Measurements from ENCODE around the gene MS4A13.

DNA sequence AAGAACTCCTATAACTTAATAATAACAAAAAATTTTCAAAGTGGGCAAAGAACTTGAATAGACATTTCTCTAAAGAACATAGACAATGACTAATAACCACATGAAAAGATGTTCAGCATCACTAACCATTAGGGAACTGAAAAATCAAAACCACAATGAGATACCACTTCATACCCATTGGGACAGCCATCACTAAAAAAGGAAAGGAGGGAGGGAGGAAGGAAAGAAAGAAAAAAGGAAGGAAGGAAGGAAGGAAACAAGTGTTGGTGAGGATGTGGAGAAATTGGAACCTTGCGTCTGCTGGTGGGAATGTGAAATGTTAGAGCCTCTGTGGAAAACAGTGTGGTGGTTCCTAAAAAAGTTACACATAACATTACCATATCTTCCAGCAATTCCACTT is 55.8 kb downstream of the MS4A13 start:
- no peak for TF ChIP-seq EZH2phosphoT487 (IDR thresholded peaks at IDR 0.05)
- TF ChIP-seq EZH2 (IDR thresholded peaks at IDR 0.05): no peak
- TF ChIP-seq, protein P1, sequence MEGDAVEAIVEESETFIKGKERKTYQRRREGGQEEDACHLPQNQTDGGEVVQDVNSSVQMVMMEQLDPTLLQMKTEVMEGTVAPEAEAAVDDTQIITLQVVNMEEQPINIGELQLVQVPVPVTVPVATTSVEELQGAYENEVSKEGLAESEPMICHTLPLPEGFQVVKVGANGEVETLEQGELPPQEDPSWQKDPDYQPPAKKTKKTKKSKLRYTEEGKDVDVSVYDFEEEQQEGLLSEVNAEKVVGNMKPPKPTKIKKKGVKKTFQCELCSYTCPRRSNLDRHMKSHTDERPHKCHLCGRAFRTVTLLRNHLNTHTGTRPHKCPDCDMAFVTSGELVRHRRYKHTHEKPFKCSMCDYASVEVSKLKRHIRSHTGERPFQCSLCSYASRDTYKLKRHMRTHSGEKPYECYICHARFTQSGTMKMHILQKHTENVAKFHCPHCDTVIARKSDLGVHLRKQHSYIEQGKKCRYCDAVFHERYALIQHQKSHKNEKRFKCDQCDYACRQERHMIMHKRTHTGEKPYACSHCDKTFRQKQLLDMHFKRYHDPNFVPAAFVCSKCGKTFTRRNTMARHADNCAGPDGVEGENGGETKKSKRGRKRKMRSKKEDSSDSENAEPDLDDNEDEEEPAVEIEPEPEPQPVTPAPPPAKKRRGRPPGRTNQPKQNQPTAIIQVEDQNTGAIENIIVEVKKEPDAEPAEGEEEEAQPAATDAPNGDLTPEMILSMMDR (IDR thresholded peaks at IDR 0.05): no peak

Data from neural progenitor cell (in vitro differentiated cells).